Panc1 (cell line): ENCODE data around the gene HTT-AS. TPM values are rescaled to one million over a fixed set of nuclear protein-coding genes. Genes with fewer than 3 reads are reported as not detected.

Experiments used
- ATAC-seq: fragments of 200-7000 bp; cut with Tn5 transposase; 2 replicates; pipeline ENCODE4 v1.9.1; 2020; ENCODE audit warnings: mild to moderate bottlenecking, moderate library complexity
- BruUV-seq: library from RNA; stranded (reverse); fragments of 400-500 nt; replicated peaks from 2 replicates; lab custom pipeline; 2021; lab: Mats Ljungman, UMichigan
- CTCF ChIA-PET: fragments of 300-600 bp; sonication (Branson Sonifier 250); formaldehyde crosslinking; loops from one replicate; lab custom pipeline; 2022; ENCODE audit warnings: antibody characterized with exemption; lab: Charles Lee
- POLR2A ChIA-PET: fragments of 300-600 bp; sonication (Branson Sonifier 250); formaldehyde crosslinking; loops from one replicate; lab custom pipeline; 2022; ENCODE audit warnings: antibody characterized with exemption; lab: Charles Lee
- DNase-seq: peaks from one replicate; pipeline ENCODE4 v3.0.0-alpha.2; 2010; ENCODE audit warnings: low read depth, low spot score
- H3K27ac ChIP-seq: 2 replicates; pipeline ENCODE4 v1.5.1; 2011; ENCODE audit warnings: mild to moderate bottlenecking, low read length, inconsistent platforms
- H3K27me3 ChIP-seq: fragments of 200-500 bp; sonication (Bioruptor generic); 2 replicates; pipeline ENCODE4 v1.6.0; 2014; ENCODE audit warnings: low read length, inconsistent platforms; ENCODE audit not compliant: control insufficient read depth, insufficient read depth
- H3K36me3 ChIP-seq: fragments of 200-500 bp; sonication (Bioruptor generic); 2 replicates; pipeline ENCODE4 v1.5.1; 2014; ENCODE audit warnings: inconsistent platforms, mild to moderate bottlenecking, low read length, moderate library complexity; ENCODE audit not compliant: control insufficient read depth, insufficient read depth
- H3K4me1 ChIP-seq: 2 replicates; pipeline ENCODE4 v1.5.1; 2011; ENCODE audit warnings: inconsistent platforms, mild to moderate bottlenecking, low read length, moderate library complexity; ENCODE audit not compliant: control insufficient read depth, insufficient read depth
- H3K4me3 ChIP-seq, 2 experiments: 2 replicates each; pipeline ENCODE4 v1.5.1; 2011 to 2012; ENCODE audit warnings: low read depth in 2 of 2, low read length in 2 of 2, mild to moderate bottlenecking in 2 of 2, inconsistent platforms in 1 of 2, moderate library complexity in 1 of 2
- H3K9me3 ChIP-seq: fragments of 200-500 bp; sonication (Bioruptor generic); 2 replicates; pipeline ENCODE4 v1.5.1; 2014; ENCODE audit warnings: low read depth, mild to moderate bottlenecking, inconsistent platforms, low read length, moderate library complexity; ENCODE audit not compliant: control insufficient read depth, insufficient read depth
- POLR2AphosphoS5 ChIP-seq: IDR thresholded peaks from 2 replicates; pipeline ENCODE4 v1.6.1; 2012; ENCODE audit warnings: mild to moderate bottlenecking, low read depth, low read length, moderate library complexity
- REST ChIP-seq, 2 experiments: IDR thresholded peaks; 2 replicates each; pipeline ENCODE4 v1.6.1; 2011 to 2012; ENCODE audit warnings: low read depth in 2 of 2, control low read depth in 1 of 2, low read length in 1 of 2, mild to moderate bottlenecking in 1 of 2, moderate library complexity in 1 of 2; ENCODE audit not compliant: insufficient read depth in 1 of 2
- SIN3A ChIP-seq: IDR thresholded peaks from 2 replicates; pipeline ENCODE4 v1.6.1; 2012; ENCODE audit warnings: low read depth, mild to moderate bottlenecking, low read length, moderate library complexity, borderline replicate concordance; ENCODE audit not compliant: insufficient read depth
- TCF7L2 ChIP-seq: IDR thresholded peaks from 2 replicates; pipeline ENCODE4 v1.6.1; 2011; ENCODE audit warnings: mild to moderate bottlenecking, low read depth, low read length, inconsistent platforms
- in situ Hi-C: cut with HindIII; loops from 2 replicates; pipeline ENCODE4 v1.10.0; 2016; ENCODE audit warnings: low sequenced_read_pairs, low pct_unique_long_range_greater_than_20kb
- intact Hi-C: fragments of 100-400 bp; cut with micrococcal nuclease; formaldehyde crosslinking; loops from one replicate; pipeline ENCODE4 v1.10.0; 2022; ENCODE audit not compliant: unreplicated experiment
- total RNA-seq: library from RNA; stranded (reverse); gene quantifications from one replicate; pipeline ENCODE4 v1.2.1, GENCODE V29; 2021; ENCODE audit not compliant: unreplicated experiment
- TF ChIP-seq, protein P1 (sequence below): fragments of 450-650 bp; IDR thresholded peaks from 2 replicates; pipeline ENCODE4 v1.5.1; 2017; ENCODE audit warnings: mild to moderate bottlenecking

Gene HTT-AS
- total RNA-seq, 1 experiment from 2014 or later = not detected

- no peaks in the 10 kb centered on the region for H3K27me3 ChIP-seq
- no peak overlapping the region for H3K4me3 ChIP-seq
- H3K27ac ChIP-seq = no peak overlapping the region
- in situ Hi-C loops (no loop called here), intact Hi-C loops (no loop called here)
- CTCF ChIA-PET = no interaction called here
- H3K9me3 ChIP-seq = no peaks in the 10 kb centered on the region
- TF ChIP-seq SIN3A = no peak
- TF ChIP-seq POLR2AphosphoS5 = no peak
- TF ChIP-seq REST (IDR thresholded peaks at IDR 0.05; ENCODE audit: insufficient read depth in 1 of 2, low read depth in 2 of 2, low read length in 1 of 2) = no peak
- no peak for TF ChIP-seq TCF7L2
- TF ChIP-seq, protein P1, sequence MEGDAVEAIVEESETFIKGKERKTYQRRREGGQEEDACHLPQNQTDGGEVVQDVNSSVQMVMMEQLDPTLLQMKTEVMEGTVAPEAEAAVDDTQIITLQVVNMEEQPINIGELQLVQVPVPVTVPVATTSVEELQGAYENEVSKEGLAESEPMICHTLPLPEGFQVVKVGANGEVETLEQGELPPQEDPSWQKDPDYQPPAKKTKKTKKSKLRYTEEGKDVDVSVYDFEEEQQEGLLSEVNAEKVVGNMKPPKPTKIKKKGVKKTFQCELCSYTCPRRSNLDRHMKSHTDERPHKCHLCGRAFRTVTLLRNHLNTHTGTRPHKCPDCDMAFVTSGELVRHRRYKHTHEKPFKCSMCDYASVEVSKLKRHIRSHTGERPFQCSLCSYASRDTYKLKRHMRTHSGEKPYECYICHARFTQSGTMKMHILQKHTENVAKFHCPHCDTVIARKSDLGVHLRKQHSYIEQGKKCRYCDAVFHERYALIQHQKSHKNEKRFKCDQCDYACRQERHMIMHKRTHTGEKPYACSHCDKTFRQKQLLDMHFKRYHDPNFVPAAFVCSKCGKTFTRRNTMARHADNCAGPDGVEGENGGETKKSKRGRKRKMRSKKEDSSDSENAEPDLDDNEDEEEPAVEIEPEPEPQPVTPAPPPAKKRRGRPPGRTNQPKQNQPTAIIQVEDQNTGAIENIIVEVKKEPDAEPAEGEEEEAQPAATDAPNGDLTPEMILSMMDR = no peak
- no peak for ATAC-seq
- 0 out of 2 replicates have a peak, but pooled peaks cover 4% of the 10 kb centered on the region for H3K36me3 ChIP-seq
- POLR2A ChIA-PET = no interaction called here
- no TSS peak for BruUV-seq
- no peaks in the 10 kb centered on the region for H3K4me1 ChIP-seq
- no peak for DNase-seq
Measured at GRCh38 chr4:3118312-3118711, 44.0 kb upstream of the HTT-AS start.

DNA sequence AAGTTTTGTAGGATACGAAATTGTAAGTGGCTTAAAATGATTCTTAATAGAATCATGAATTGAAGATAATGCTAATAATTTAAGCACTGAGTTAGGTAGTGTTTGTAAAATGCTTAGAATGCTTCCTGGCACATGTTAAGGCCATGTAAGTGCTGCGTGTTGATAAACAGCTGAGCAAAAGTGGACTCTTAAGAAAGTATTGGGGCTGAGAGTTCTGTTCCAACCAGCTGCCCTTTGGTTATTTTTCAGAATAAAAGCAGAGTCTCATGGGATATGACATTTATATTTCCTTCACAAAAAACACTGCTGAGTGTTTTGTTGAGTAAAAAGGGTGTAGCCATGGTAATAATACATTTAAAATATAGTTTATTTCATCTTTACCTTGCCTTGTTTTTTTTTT is 42.6 kb upstream of the HTT-AS start:
- H3K9me3 ChIP-seq = no peaks in the 10 kb centered on the region
- H3K4me3 ChIP-seq = no peak overlapping the region
- TF ChIP-seq REST (IDR thresholded peaks at IDR 0.05; ENCODE audit: insufficient read depth in 1 of 2, low read depth in 2 of 2, low read length in 1 of 2) (no peak), TCF7L2 (no peak), SIN3A (no peak), POLR2AphosphoS5 (no peak)
- TF ChIP-seq, protein P1 = no peak
- intact Hi-C loops = no loop called here
- 0 out of 2 replicates have a peak, but pooled peaks cover 4% of the 10 kb centered on the region for H3K36me3 ChIP-seq
- in situ Hi-C loops = no loop called here
- DNase-seq (no peak), ATAC-seq (no peak)
- no peaks in the 10 kb centered on the region for H3K4me1 ChIP-seq
- no peak overlapping the region for H3K27ac ChIP-seq
- no peaks in the 10 kb centered on the region for H3K27me3 ChIP-seq
- BruUV-seq = no TSS peak
- POLR2A ChIA-PET = no interaction called here
- CTCF ChIA-PET = no interaction called here
